ENCODE results near the gene OR56A5. TPM values are rescaled to one million over a fixed set of nuclear protein-coding genes. Genes with fewer than 3 reads are reported as not detected.

The OR56A5 gene
- total RNA-seq, 1 donor from 2014 or later, result 0.31 TPM

GRCh38 chr11:5955586-5955985, 12.7 kb downstream of the OR56A5 start:
- no peaks in the 10 kb centered on the region for H3K36me3 Mint-ChIP-seq
- DNase-seq (ENCODE audit: low spot score in 2 of 2, unreplicated experiment in 2 of 2), result no peak
- TF ChIP-seq CTCF (IDR thresholded peaks at IDR 0.05; ENCODE audit: unreplicated experiment), result no peak
- H3K4me1 Mint-ChIP-seq, result no peaks in the 10 kb centered on the region
- H3K27me3 Mint-ChIP-seq (ENCODE audit: low read depth), result no peaks in the 10 kb centered on the region
- peaks cover 14% of the 10 kb centered on the region for H3K9me3 Mint-ChIP-seq
- no peak overlapping the region for H3K4me3 Mint-ChIP-seq
- H3K27ac Mint-ChIP-seq, result no peak overlapping the region

- no peak within 1 kb of the TSS for H3K27ac Mint-ChIP-seq
- H3K27me3 Mint-ChIP-seq (ENCODE audit: low read depth), result peaks cover 16% of the 10 kb centered on the region
- H3K4me1 Mint-ChIP-seq, result no peaks in the 10 kb centered on the region
- DNase-seq (ENCODE audit: low spot score in 2 of 2, unreplicated experiment in 2 of 2), result no peak
- no peak for TF ChIP-seq CTCF (IDR thresholded peaks at IDR 0.05; ENCODE audit: unreplicated experiment)
- no peaks in the 10 kb centered on the region for H3K36me3 Mint-ChIP-seq
- peaks cover 16% of the 10 kb centered on the region for H3K9me3 Mint-ChIP-seq
- no peak within 1 kb of the TSS for H3K4me3 Mint-ChIP-seq
Observed at GRCh38 chr11:5941951-5942350, 26.3 kb downstream of the OR56A5 start, which contains the start of gene OR56A3. OR56A3 (plus strand) TSS chr11:5942251; CDS start chr11:5947347, 5,096 bp downstream.

- peaks cover 26% of the 10 kb centered on the region for H3K9me3 Mint-ChIP-seq
- H3K4me1 Mint-ChIP-seq, result no peaks in the 10 kb centered on the region
- no peak for TF ChIP-seq CTCF (IDR thresholded peaks at IDR 0.05; ENCODE audit: unreplicated experiment)
- H3K27me3 Mint-ChIP-seq (ENCODE audit: low read depth), result peaks cover 14% of the 10 kb centered on the region
- no peak overlapping the region for H3K27ac Mint-ChIP-seq
- H3K36me3 Mint-ChIP-seq, result no peaks in the 10 kb centered on the region
- no peak for DNase-seq (ENCODE audit: low spot score in 2 of 2, unreplicated experiment in 2 of 2)
- no peak overlapping the region for H3K4me3 Mint-ChIP-seq
Observed at GRCh38 chr11:5940748-5941147, 27.5 kb downstream of the OR56A5 start.

GRCh38 chr11:5938603-5938965, 29.7 kb downstream of the OR56A5 start:
- TF ChIP-seq CTCF (IDR thresholded peaks at IDR 0.05; ENCODE audit: unreplicated experiment), result no peak
- no peak overlapping the region for H3K4me3 Mint-ChIP-seq
- H3K4me1 Mint-ChIP-seq, result no peaks in the 10 kb centered on the region
- no peak for DNase-seq (ENCODE audit: low spot score in 2 of 2, unreplicated experiment in 2 of 2)
- peaks cover 4% of the 10 kb centered on the region for H3K27me3 Mint-ChIP-seq (ENCODE audit: low read depth)
- H3K36me3 Mint-ChIP-seq, result no peaks in the 10 kb centered on the region
- no peak overlapping the region for H3K27ac Mint-ChIP-seq
- H3K9me3 Mint-ChIP-seq, result peaks cover 34% of the 10 kb centered on the region

GRCh38 chr11:5937868-5938602, 30.3 kb downstream of the OR56A5 start:
- H3K36me3 Mint-ChIP-seq, result no peaks in the 10 kb centered on the region
- H3K4me1 Mint-ChIP-seq, result no peaks in the 10 kb centered on the region
- no peak for TF ChIP-seq CTCF (IDR thresholded peaks at IDR 0.05; ENCODE audit: unreplicated experiment)
- peaks cover 2% of the 10 kb centered on the region for H3K27me3 Mint-ChIP-seq (ENCODE audit: low read depth)
- DNase-seq (ENCODE audit: low spot score in 2 of 2, unreplicated experiment in 2 of 2), result no peak
- H3K9me3 Mint-ChIP-seq, result peaks cover 39% of the 10 kb centered on the region
- no peak overlapping the region for H3K4me3 Mint-ChIP-seq
- no peak overlapping the region for H3K27ac Mint-ChIP-seq

Measured in mesothelial cell of epicardium (in vitro differentiated cells).